Activated naive CD4-positive, alpha-beta T cell treated with anti-CD3 and anti-CD28 coated beads for 36 hours (primary cell): ENCODE data around the gene RGS6. TPM values are rescaled to one million over a fixed set of nuclear protein-coding genes. Genes with fewer than 3 reads are reported as not detected.

ENCODE experiments used
- CTCF ChIA-PET: fragments of 350-600 bp; sonication (Branson Sonifier 250); formaldehyde crosslinking; loops from one replicate; lab custom pipeline; 2021; ENCODE audit warnings: antibody characterized with exemption; lab: Charles Lee
- DNase-seq: peaks from one replicate; pipeline ENCODE4 v3.0.0-alpha.2; 2020
- H3K27ac Mint-ChIP-seq: one replicate; pipeline ENCODE4 v1.8.0; 2021; ENCODE audit warnings: mild to moderate bottlenecking, mixed read lengths
- H3K27me3 Mint-ChIP-seq: one replicate; pipeline ENCODE4 v1.8.0; 2021; ENCODE audit warnings: low read depth, mixed read lengths
- H3K36me3 Mint-ChIP-seq: one replicate; pipeline ENCODE4 v1.8.0; 2021; ENCODE audit warnings: low read depth, mixed read lengths
- H3K4me1 Mint-ChIP-seq: one replicate; pipeline ENCODE4 v1.8.0; 2021; ENCODE audit warnings: low read depth, mixed read lengths
- H3K4me3 Mint-ChIP-seq: one replicate; pipeline ENCODE4 v1.8.0; 2021; ENCODE audit warnings: mild to moderate bottlenecking, moderate library complexity, mixed read lengths
- H3K9me3 Mint-ChIP-seq: one replicate; pipeline ENCODE4 v1.8.0; 2021; ENCODE audit warnings: mixed read lengths
- intact Hi-C: fragments of 100-400 bp; cut with micrococcal nuclease; formaldehyde crosslinking; loops from one replicate; pipeline ENCODE4 v1.15.1; 2023
- total RNA-seq, 2 experiments: library from RNA; stranded (reverse); gene quantifications; one replicate each; pipeline ENCODE4 v1.2.3, GENCODE V29; 2021

Gene RGS6
- total RNA-seq, 2 experiments from 2014 or later, result not detected

DNA sequence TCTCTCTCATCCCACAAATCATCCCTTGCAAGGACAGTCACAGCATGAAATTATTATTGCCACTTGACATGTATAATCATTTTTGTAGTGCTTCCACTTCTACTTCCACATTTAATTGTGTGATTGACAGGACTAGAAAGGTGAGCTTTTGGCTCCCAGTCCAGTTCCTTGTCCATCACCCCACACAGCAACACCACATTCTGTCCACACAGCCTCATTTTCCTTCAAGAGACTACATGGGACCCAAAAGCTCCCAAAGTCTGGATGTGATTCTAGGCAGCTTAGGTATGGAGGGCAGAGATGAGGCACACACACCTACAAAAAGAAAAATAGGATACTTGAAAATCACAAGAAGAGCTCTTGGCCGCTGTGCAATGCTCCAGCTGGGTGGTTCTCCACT, 595.4 kb downstream of the RGS6 start:
- Mint-ChIP-seq H3K36me3 (no peaks in the 10 kb centered on the region), H3K4me1 (peaks cover 24% of the 10 kb centered on the region), H3K9me3 (peaks cover under 1% of the 10 kb centered on the region), H3K27me3 (no peaks in the 10 kb centered on the region), H3K27ac (no peak overlapping the region), H3K4me3 (no peak overlapping the region)
- CTCF ChIA-PET, result interaction anchor here (0.7 to 1.2 kb wide), 3 partner anchors 14 to 378 kb away, joined by 3 read pairs; no protein-coding TSS in a partner anchor
- DNase-seq, result no peak
- intact Hi-C loops, result no loop called here

DNA sequence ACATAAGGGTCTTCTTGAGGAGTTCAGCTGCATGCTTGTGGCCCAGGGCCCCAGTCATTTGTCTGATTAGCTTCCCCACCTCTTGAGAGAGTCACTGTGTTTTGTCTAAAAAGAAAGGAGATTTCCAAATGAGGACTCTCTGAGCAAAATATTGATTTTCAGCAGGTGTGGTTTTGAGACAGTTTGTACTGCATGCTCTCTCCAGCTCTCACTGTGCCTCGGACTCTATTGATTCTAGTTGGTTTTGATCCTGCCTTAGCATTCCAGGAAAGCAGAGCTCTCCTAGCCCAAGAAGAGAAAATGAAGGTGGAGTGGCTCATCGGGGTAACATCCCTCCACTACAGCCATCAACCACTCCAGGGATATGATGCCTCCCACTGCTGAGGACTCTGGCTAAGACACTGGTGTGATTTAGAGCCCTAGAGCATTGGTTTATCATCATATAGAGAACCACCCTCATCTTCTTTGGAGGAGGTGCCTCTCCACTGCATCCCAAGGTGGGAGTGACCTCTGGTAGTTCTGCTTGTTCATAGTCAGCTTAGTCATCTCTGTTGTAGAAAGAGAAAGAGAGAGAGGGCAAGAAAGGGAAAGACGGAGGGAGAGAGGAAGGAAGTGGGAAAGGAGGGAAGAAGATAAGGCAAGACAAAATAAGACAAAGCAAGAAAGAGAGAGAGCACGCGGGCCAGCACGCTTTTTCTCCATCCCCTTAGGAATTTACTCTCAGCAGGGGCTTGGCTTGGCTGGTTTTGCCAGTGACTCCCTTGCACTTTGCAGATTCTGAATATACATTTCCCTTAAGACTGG, 596.0 kb downstream of the RGS6 start:
- Mint-ChIP-seq H3K4me3 (no peak overlapping the region), H3K36me3 (no peaks in the 10 kb centered on the region), H3K27me3 (no peaks in the 10 kb centered on the region), H3K9me3 (peaks cover 5% of the 10 kb centered on the region), H3K27ac (no peak overlapping the region), H3K4me1 (peaks cover 25% of the 10 kb centered on the region)
- CTCF ChIA-PET, result interaction anchor here (0.7 to 1.2 kb wide), 3 partner anchors 14 to 377 kb away, joined by 3 read pairs; no protein-coding TSS in a partner anchor
- DNase-seq, result no peak
- intact Hi-C loops, result no loop called here

DNA sequence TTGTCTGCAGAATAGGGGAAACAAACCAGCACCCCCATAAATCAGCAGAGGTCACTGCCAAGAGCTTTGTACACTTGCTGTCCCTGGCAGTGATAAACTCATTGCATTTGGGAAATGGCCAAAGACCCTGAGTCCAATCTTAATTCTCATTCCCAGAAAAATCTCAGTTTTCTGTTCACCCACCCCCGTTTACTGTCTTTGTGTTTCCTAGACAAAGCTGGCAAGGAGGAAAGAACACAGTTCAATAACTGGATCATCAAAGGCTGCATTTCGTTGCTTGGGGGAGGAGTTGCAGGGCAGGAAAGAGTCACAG, 596.6 kb downstream of the RGS6 start:
- intact Hi-C loops, result no loop called here
- peaks cover 25% of the 10 kb centered on the region for H3K4me1 Mint-ChIP-seq
- H3K9me3 Mint-ChIP-seq, result peaks cover 10% of the 10 kb centered on the region
- no peak for DNase-seq
- CTCF ChIA-PET, result no interaction called here
- H3K36me3 Mint-ChIP-seq, result no peaks in the 10 kb centered on the region
- no peak overlapping the region for H3K4me3 Mint-ChIP-seq
- no peak overlapping the region for H3K27ac Mint-ChIP-seq
- H3K27me3 Mint-ChIP-seq, result no peaks in the 10 kb centered on the region

DNA sequence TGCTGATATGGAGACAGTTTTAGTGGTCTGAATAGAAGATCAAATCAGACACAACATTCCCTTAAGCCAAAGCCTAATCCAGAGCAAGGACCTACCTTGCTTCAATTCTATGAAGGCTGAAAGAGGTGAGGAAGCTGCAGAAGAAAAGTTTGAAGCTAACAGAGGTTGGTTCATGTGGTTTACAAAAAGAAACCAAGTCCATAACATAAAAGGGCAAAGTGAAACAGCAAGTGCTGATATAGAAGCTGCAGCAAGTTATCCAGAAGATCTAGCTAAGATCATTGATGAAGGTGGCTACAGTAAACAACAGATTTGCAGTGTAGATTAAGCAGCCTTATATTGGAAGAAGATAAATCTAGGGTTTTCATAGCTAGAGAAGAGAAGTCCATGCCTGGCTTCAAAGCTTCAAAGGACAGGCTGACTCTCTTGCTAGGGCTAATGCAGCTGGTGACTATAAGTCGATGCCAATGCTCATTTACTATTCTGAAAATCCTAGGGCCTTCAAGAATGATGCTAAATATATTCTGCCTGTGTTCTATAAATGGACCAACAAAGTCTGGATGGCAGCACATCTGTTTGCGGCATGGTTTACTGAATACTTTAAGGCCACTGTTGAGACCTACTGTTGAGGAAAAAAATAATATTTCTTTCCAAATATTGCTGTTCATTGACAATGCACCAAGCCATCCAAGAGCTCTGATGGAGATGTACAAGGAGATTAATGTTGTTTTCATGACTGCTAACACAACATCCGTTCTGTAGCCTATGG, 600.6 kb downstream of the RGS6 start:
- no peak overlapping the region for H3K27ac Mint-ChIP-seq

DNA sequence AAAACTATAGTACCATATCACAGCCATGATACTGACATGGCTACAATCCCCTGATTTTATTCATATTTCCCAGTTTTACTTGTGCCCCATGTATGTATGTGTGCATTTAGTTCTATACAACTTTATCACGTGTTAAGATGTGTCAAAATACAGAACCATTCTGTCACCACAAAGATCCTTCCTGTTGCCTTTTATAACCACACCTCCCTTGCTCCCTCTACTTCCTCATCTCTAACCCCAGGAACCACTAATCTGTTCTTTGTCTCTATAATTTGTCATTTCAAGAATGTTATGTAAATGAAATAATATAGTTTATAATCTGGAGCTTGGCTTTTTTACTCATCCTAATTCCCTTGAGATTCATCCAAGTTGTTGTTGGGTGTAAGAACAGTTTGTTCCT, 603.3 kb downstream of the RGS6 start:
- H3K27ac Mint-ChIP-seq, result no peak overlapping the region
- H3K9me3 Mint-ChIP-seq, result peaks cover 15% of the 10 kb centered on the region
- DNase-seq, result no peak
- H3K36me3 Mint-ChIP-seq, result no peaks in the 10 kb centered on the region
- H3K4me1 Mint-ChIP-seq, result peaks cover 39% of the 10 kb centered on the region
- H3K4me3 Mint-ChIP-seq, result no peak overlapping the region
- no peaks in the 10 kb centered on the region for H3K27me3 Mint-ChIP-seq
- intact Hi-C loops, result loop anchor here (1.0 to 5.0 kb wide), 2 partner anchors 14 to 92 kb away; no protein-coding TSS in a partner anchor
- CTCF ChIA-PET, result interaction anchor here (1.2 kb wide), 1 partner anchor 19 kb away, joined by 3 read pairs; no protein-coding TSS in a partner anchor

More for the DNA sequence above, 600.6 kb downstream of the RGS6 start:
- no peak overlapping the region for H3K4me3 Mint-ChIP-seq
- H3K9me3 Mint-ChIP-seq, result peaks cover 15% of the 10 kb centered on the region
- CTCF ChIA-PET, result interaction anchor here (0.7 to 1.5 kb wide), 4 partner anchors 13 to 372 kb away, joined by 3 to 6 read pairs (median 4); no protein-coding TSS in a partner anchor
- no peaks in the 10 kb centered on the region for H3K27me3 Mint-ChIP-seq
- DNase-seq, result no peak
- H3K4me1 Mint-ChIP-seq, result peaks cover 41% of the 10 kb centered on the region
- no peaks in the 10 kb centered on the region for H3K36me3 Mint-ChIP-seq
- intact Hi-C loops, result no loop called here

DNA sequence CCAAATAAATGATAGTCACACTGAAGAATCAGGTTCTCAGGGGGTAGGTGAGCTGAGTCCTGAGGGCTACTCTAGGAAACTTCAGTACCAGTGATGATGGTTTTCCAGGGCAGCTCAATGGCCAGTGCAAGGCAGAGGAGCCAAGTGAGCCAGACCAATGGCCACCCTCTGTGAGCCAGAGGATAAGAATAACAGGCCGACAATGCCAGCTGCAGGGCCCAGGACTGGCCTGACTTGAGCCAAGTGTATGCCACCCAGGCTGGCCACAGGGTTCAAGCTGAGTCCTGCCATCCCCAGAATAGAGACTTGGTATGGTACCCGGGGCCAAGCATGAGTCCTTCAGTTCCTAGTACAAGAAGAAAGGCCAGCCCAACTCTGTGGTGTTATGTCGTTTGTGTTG, 606.2 kb downstream of the RGS6 start:
- peaks cover 9% of the 10 kb centered on the region for H3K9me3 Mint-ChIP-seq
- intact Hi-C loops, result loop anchor here (5.0 kb wide), 1 partner anchor 89 kb away; no protein-coding TSS in a partner anchor
- H3K4me3 Mint-ChIP-seq, result no peak overlapping the region
- CTCF ChIA-PET, result no interaction called here
- no peak for DNase-seq
- H3K36me3 Mint-ChIP-seq, result no peaks in the 10 kb centered on the region
- peaks cover 28% of the 10 kb centered on the region for H3K4me1 Mint-ChIP-seq
- H3K27me3 Mint-ChIP-seq, result no peaks in the 10 kb centered on the region
- no peak overlapping the region for H3K27ac Mint-ChIP-seq

DNA sequence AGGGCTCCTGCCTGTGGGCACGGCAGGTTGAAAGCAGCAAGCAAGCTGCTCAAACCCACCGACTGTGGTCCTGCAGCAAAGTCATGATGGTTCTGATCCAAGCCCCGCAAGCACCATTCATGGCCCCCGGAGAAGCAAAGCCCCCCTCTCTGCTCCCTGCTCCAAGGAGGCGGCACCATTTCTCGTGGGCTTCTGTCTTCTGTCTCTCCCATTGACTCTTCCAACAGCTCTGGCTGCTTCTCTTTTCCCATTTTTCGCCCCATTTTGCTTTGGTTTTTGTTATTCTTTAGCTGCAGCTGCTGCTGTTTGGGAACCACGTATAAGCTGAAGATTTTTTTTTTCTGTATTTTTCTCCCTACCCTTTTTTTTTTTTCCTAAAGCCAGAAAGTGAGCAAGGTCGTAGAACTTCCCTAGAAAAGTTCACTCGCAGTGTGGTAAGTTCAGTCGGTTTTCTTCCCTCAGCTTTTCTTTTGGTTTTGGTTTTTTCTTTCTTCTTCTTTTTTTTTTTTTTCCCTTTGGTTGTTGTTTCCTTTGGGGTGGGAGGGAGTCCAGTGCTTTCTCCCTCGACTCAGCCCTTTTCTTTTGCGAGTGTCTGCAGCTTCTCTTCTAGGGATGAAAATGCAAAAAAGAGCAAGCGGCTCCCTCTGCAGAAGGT, 607.6 kb downstream of the RGS6 start:
- no peak overlapping the region for H3K4me3 Mint-ChIP-seq
- CTCF ChIA-PET, result interaction anchor here (0.6 to 2.6 kb wide), 2 partner anchors 26 to 427 kb away, joined by 7 to 8 read pairs; no protein-coding TSS in a partner anchor
- H3K4me1 Mint-ChIP-seq, result peaks cover 23% of the 10 kb centered on the region
- no peaks in the 10 kb centered on the region for H3K9me3 Mint-ChIP-seq
- no peak for DNase-seq
- no peaks in the 10 kb centered on the region for H3K36me3 Mint-ChIP-seq
- no peak overlapping the region for H3K27ac Mint-ChIP-seq
- H3K27me3 Mint-ChIP-seq, result no peaks in the 10 kb centered on the region
- intact Hi-C loops, result loop anchor here (5.0 kb wide), 1 partner anchor 88 kb away; no protein-coding TSS in a partner anchor

DNA sequence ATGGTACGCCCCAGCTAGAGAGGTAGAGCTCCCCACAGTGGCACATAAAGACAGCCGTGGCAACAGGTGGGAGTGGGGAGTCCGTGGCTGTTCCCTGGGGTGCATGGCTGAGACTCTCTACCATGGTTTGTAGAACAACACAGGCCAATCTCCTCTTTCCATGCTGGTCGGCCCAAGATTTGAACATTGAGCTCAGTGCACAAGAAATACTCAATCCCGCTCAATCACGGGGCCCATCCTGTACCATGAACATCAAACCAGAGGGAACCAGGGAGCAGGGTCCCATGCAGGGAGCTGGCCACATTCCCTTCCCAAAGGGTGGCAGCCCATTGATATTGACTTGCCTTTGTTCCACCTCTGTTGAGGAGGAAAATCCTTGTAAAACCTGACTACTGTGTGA, 608.6 kb downstream of the RGS6 start:
- Mint-ChIP-seq H3K9me3 (no peaks in the 10 kb centered on the region), H3K27ac (no peak overlapping the region), H3K4me3 (no peak overlapping the region), H3K27me3 (no peaks in the 10 kb centered on the region), H3K4me1 (peaks cover 14% of the 10 kb centered on the region), H3K36me3 (no peaks in the 10 kb centered on the region)
- CTCF ChIA-PET, result interaction anchor here (0.7 to 2.6 kb wide), 2 partner anchors 27 to 86 kb away, joined by 4 to 7 read pairs; no protein-coding TSS in a partner anchor
- intact Hi-C loops, result no loop called here
- no peak for DNase-seq

DNA sequence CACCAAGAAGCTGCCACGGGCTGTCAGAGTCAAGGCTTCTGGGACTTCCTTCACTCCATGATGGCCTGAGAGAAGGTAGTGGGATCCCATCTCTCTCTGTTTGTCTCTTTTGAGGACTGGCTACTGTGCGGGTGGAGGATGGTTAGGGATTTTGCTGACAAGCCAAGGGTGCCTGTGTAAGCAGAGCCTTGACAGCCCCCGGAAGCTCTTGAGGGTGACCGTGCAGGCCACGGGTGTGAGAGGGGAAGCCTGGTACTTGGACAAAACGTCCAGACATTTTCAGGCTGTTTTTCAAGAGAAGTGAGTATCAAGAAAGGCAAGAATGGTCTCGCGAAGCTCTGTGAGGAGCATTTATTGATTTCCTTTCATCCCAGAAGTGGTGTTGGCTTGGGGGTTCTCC, 609.3 kb downstream of the RGS6 start:
- Mint-ChIP-seq H3K27me3 (no peaks in the 10 kb centered on the region), H3K4me3 (no peak overlapping the region), H3K36me3 (no peaks in the 10 kb centered on the region), H3K27ac (no peak overlapping the region), H3K9me3 (no peaks in the 10 kb centered on the region), H3K4me1 (peaks cover 9% of the 10 kb centered on the region)
- CTCF ChIA-PET, result interaction anchor here (0.7 to 2.6 kb wide), 2 partner anchors 28 to 85 kb away, joined by 4 to 7 read pairs; no protein-coding TSS in a partner anchor
- DNase-seq, result no peak
- intact Hi-C loops, result no loop called here

DNA sequence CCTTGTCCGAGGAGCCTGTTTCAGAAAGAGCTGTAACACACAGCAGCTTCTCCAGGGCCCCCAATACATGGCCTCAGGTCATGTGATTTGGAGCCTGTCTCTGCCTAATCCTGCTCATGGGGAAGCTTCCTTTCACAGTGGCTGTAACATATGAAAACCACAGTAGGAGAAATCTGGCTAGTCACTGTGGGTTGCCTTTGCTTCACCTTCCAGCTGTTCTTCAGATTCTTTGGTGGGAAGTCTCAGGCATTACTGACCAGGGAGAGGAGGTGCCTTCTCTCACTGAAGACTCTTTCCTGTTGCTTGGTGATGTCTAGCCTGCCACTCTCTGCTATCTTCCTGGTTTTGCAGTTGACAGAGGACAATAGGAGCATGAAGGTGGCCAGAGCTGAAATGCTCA, 611.1 kb downstream of the RGS6 start:
- no peak for DNase-seq
- peaks cover 6% of the 10 kb centered on the region for H3K4me1 Mint-ChIP-seq
- H3K36me3 Mint-ChIP-seq, result no peaks in the 10 kb centered on the region
- intact Hi-C loops, result no loop called here
- no peak overlapping the region for H3K27ac Mint-ChIP-seq
- H3K9me3 Mint-ChIP-seq, result no peaks in the 10 kb centered on the region
- CTCF ChIA-PET, result interaction anchor here (1.2 kb wide), 1 partner anchor 29 kb away, joined by 3 read pairs; no protein-coding TSS in a partner anchor
- no peak overlapping the region for H3K4me3 Mint-ChIP-seq
- no peaks in the 10 kb centered on the region for H3K27me3 Mint-ChIP-seq

DNA sequence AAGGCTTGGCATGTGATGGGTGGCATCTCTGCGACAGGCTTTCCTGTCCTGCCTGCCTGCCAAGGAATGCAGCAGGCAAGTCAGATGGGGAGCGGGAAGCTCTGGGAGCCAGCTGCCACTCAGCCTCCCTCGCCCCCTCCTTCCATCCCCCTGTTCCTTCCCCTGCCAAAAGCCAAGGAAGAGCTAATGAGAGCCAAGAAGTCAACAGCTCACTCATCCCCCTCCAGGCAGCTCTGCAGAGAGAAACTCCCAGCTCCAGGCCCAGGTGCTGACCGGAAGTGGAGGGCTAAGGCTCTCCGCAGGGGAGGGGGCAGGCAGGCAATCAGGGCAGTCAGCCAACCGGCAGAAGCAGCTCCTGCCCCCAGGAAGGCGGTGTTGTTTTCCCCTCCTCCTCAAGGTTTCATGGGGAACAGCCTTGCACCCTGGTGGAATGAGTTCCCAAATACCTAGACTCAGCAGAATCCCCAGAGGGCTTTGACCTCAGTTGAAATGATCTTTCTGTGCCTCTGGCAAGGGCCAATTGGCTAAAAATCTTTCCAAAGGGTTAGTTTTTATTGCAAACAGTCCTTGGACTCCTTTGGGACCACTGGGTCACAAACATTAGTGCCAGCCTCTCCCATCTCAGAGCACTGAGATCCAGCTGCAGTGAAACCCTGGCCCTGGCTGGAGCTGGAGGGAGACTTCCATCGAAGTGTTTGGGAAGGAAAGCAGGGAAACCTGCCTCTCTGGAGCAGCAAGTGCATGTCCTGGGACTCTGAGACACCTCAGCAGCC, 612.6 kb downstream of the RGS6 start:
- no peaks in the 10 kb centered on the region for H3K36me3 Mint-ChIP-seq
- no peaks in the 10 kb centered on the region for H3K9me3 Mint-ChIP-seq
- peaks cover 4% of the 10 kb centered on the region for H3K4me1 Mint-ChIP-seq
- intact Hi-C loops, result no loop called here
- H3K4me3 Mint-ChIP-seq, result no peak overlapping the region
- no peak overlapping the region for H3K27ac Mint-ChIP-seq
- no peaks in the 10 kb centered on the region for H3K27me3 Mint-ChIP-seq
- DNase-seq, result no peak
- CTCF ChIA-PET, result no interaction called here
